ENCODE measurements around the gene M1AP.

The M1AP gene

GRCh38 chr2:74537140-74537539 lies 111.0 kb downstream of the M1AP start:
- Histone ChIP-seq H3K4me3 (ENCODE audit: low read length) (no peak overlapping the region), H3K9ac (ENCODE audit: low read length) (no peak overlapping the region)

GRCh38 chr2:74536166-74536950 lies 111.8 kb downstream of the M1AP start:
- no peak for DNase-seq (ENCODE audit: low read depth)
- Histone ChIP-seq H3K27me3 (replicated peaks; ENCODE audit: control insufficient read depth, insufficient read depth, low read length) (no peaks in the 10 kb centered on the region), H3K4me1 (ENCODE audit: control insufficient read depth, insufficient read depth, low read length) (peaks cover 11% of the 10 kb centered on the region), H3K36me3 (ENCODE audit: control insufficient read depth, insufficient read depth, low read length, severe bottlenecking) (peaks cover 14% of the 10 kb centered on the region), H3K4me3 (ENCODE audit: low read length) (no peak overlapping the region), H3K9ac (ENCODE audit: low read length) (no peak overlapping the region), H3K9me3 (ENCODE audit: control insufficient read depth, low read length) (no peaks in the 10 kb centered on the region)

More at GRCh38 chr2:74537140-74537539, 111.0 kb downstream of the M1AP start:
- Histone ChIP-seq H3K9me3 (ENCODE audit: control insufficient read depth, low read length) (no peaks in the 10 kb centered on the region), H3K36me3 (ENCODE audit: control insufficient read depth, insufficient read depth, low read length, severe bottlenecking) (peaks cover 14% of the 10 kb centered on the region), H3K4me1 (ENCODE audit: control insufficient read depth, insufficient read depth, low read length) (peaks cover 6% of the 10 kb centered on the region), H3K27me3 (replicated peaks; ENCODE audit: control insufficient read depth, insufficient read depth, low read length) (no peaks in the 10 kb centered on the region)
- no peak for DNase-seq (ENCODE audit: low read depth)

- H3K4me3 ChIP-seq (ENCODE audit: low read length): no peak overlapping the region
- H3K27me3 ChIP-seq (replicated peaks; ENCODE audit: control insufficient read depth, insufficient read depth, low read length): no peaks in the 10 kb centered on the region
- H3K9ac ChIP-seq (ENCODE audit: low read length): no peak overlapping the region
- no peak for DNase-seq (ENCODE audit: low read depth)
- peaks cover 20% of the 10 kb centered on the region for H3K4me1 ChIP-seq (ENCODE audit: control insufficient read depth, insufficient read depth, low read length)
- peaks cover 14% of the 10 kb centered on the region for H3K36me3 ChIP-seq (ENCODE audit: control insufficient read depth, insufficient read depth, low read length, severe bottlenecking)
- H3K9me3 ChIP-seq (ENCODE audit: control insufficient read depth, low read length): no peaks in the 10 kb centered on the region
Observed at GRCh38 chr2:74535440-74535965, 112.6 kb downstream of the M1AP start.

DNA sequence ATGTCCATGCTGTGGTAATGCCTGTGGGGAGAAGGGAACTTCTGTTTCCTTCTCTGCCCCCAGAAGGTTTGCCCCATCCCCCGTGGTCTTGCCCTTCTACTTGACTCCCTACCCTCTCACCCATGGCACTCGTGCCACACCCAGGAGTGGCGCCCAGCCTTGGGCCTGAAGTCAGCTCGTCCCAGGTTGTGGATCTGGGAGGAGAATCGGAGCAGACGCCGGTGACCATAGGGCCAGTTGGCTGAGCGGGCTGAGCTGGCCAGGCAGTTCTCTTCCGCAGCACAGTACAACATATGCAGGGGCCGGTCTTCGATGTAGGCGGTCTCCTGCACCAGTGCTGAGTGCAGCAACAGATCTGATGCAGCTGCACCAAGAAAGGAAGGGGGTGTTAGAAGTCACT lies 113.7 kb downstream of the M1AP start:
- Histone ChIP-seq H3K4me3 (ENCODE audit: low read length) (no peak overlapping the region), H3K36me3 (ENCODE audit: control insufficient read depth, insufficient read depth, low read length, severe bottlenecking) (peaks cover 14% of the 10 kb centered on the region), H3K9me3 (ENCODE audit: control insufficient read depth, low read length) (no peaks in the 10 kb centered on the region), H3K9ac (ENCODE audit: low read length) (no peak overlapping the region), H3K4me1 (ENCODE audit: control insufficient read depth, insufficient read depth, low read length) (peaks cover 14% of the 10 kb centered on the region), H3K27me3 (replicated peaks; ENCODE audit: control insufficient read depth, insufficient read depth, low read length) (no peaks in the 10 kb centered on the region)
- no peak for DNase-seq (ENCODE audit: low read depth)

DNA sequence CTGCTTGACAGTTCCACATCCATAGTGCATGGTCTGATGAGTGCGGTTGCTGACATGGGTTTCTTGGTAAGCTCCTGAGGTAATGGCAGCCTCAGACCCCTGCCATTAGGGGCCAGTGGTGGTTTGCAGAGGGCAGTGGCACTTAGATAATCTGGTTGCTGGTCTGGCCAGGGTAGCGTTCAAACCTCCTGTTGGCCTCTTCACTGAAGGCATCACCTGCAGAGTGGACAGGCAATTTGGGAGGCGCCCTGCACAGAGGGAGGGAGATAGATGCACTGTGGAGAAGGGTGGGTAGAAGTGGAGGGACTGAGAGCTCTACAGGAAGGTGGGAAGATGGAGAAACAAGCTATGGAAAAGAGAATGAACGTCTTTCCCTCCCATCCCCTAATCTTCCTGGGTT lies 114.7 kb downstream of the M1AP start:
- Histone ChIP-seq H3K9ac (ENCODE audit: low read length) (no peak overlapping the region), H3K4me3 (ENCODE audit: low read length) (no peak overlapping the region), H3K4me1 (ENCODE audit: control insufficient read depth, insufficient read depth, low read length) (peaks cover 19% of the 10 kb centered on the region), H3K27me3 (replicated peaks; ENCODE audit: control insufficient read depth, insufficient read depth, low read length) (no peaks in the 10 kb centered on the region), H3K36me3 (ENCODE audit: control insufficient read depth, insufficient read depth, low read length, severe bottlenecking) (peaks cover 14% of the 10 kb centered on the region), H3K9me3 (ENCODE audit: control insufficient read depth, low read length) (no peaks in the 10 kb centered on the region)
- DNase-seq (ENCODE audit: low read depth): no peak

DNA sequence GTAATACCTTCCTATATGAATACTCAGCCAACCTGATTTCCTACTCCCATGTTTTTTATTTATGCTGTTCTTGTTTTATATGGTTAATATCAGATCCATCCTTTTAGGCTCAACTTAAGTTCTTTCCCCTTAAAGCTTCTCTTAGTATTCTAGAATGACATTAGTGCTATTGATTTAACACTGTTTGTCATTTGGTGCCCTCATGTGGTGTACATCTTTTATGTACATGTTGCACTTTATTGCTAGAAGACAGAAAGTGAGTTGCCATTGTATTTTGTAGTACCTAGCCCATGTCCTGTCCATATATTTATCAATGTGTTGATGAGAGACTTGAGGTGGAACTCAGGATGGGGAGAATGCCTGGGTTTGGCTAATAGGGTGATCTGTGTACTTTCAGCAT lies 115.9 kb downstream of the M1AP start:
- Histone ChIP-seq H3K9ac (ENCODE audit: low read length) (peak overlapping the region; percentile 99), H3K9me3 (ENCODE audit: control insufficient read depth, low read length) (no peaks in the 10 kb centered on the region), H3K27me3 (replicated peaks; ENCODE audit: control insufficient read depth, insufficient read depth, low read length) (no peaks in the 10 kb centered on the region), H3K4me1 (ENCODE audit: control insufficient read depth, insufficient read depth, low read length) (peaks cover 27% of the 10 kb centered on the region), H3K36me3 (ENCODE audit: control insufficient read depth, insufficient read depth, low read length, severe bottlenecking) (peaks cover 21% of the 10 kb centered on the region), H3K4me3 (ENCODE audit: low read length) (no peak overlapping the region)
- peak; percentile 62 for DNase-seq (ENCODE audit: low read depth)

DNA sequence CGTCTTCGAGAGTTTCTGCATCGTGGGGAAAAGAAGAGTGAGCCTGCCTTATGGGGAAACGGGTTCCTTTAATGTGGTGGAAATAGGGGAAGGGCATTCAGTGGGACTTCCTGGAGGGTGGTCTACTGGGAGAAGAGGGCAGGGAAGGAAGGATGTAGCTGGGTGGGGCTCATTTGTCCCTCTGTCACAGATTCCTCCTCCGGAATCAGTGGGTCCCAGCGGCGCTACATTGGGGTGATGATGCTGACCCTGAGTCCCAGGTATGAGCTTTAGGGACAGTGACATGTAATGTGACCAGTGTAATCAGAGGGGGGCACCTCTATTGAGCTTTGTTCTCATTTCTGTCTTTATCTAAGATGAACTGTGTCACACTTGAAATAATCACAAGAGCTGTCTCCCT lies 116.5 kb downstream of the M1AP start:
- no peak overlapping the region for H3K4me3 ChIP-seq (ENCODE audit: low read length)
- DNase-seq (ENCODE audit: low read depth): no peak
- H3K4me1 ChIP-seq (ENCODE audit: control insufficient read depth, insufficient read depth, low read length): peaks cover 27% of the 10 kb centered on the region
- no peaks in the 10 kb centered on the region for H3K9me3 ChIP-seq (ENCODE audit: control insufficient read depth, low read length)
- H3K9ac ChIP-seq (ENCODE audit: low read length): peak overlapping the region; percentile 99
- H3K27me3 ChIP-seq (replicated peaks; ENCODE audit: control insufficient read depth, insufficient read depth, low read length): no peaks in the 10 kb centered on the region
- peaks cover 27% of the 10 kb centered on the region for H3K36me3 ChIP-seq (ENCODE audit: control insufficient read depth, insufficient read depth, low read length, severe bottlenecking)

GRCh38 chr2:74530239-74531187 lies 117.6 kb downstream of the M1AP start:
- DNase-seq (ENCODE audit: low read depth): peak; percentile 63
- H3K9ac ChIP-seq (ENCODE audit: low read length): peak overlapping the region; percentile 99
- H3K4me3 ChIP-seq (ENCODE audit: low read length): peak overlapping the region; percentile 98
- peaks cover 37% of the 10 kb centered on the region for H3K36me3 ChIP-seq (ENCODE audit: control insufficient read depth, insufficient read depth, low read length, severe bottlenecking)
- H3K9me3 ChIP-seq (ENCODE audit: control insufficient read depth, low read length): no peaks in the 10 kb centered on the region
- peaks cover 27% of the 10 kb centered on the region for H3K4me1 ChIP-seq (ENCODE audit: control insufficient read depth, insufficient read depth, low read length)
- no peaks in the 10 kb centered on the region for H3K27me3 ChIP-seq (replicated peaks; ENCODE audit: control insufficient read depth, insufficient read depth, low read length)

DNA sequence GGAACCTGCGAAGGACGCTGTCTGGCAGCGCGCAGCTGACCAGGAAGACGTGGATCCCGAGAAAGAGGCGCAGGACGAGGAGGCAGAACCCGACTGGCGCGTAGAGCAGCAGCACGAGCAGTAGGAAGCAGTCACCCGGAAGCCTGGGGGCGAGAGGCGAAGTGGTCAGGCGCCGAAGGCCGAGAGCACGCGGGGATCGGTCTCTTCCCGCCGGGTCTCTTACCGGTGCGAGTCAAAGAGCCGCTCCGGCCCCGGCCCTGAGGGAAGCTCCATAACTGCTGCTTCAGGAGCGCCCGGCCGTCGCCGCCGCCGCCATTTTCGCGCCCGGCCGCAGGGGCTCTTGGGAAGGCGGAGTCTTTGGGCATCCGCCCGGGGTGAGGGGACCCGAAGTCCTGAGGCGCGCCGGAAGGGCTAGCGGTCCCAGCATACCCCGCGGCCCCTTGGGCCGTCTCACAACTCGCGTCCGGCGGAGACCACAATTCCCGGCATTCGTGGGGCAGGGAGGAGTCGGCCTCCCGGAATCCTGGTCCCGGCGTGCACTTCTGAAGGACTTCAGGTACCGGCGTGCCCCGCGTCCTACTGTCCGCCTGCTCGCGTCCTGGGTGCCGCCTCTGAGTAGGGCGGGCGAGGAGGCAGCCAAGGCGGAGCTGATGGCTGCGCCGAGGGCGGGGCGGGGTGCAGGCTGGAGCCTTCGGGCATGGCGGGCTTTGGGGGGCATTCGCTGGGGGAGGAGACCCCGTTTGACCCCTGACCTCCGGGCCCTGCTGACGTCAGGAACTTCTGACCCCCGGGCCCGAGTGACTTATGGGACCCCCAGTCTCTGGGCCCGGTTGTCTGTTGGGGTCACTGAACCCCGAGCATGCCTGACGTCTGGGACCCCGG lies 118.5 kb downstream of the M1AP start, which contains the start of the genes AUP1 and HTRA2:
TSS of gene AUP1 (minus strand) at position 350 of the 882 bp plus-strand sequence. CDS start at position 273, 77 bp downstream.
TSS of gene HTRA2 (plus strand) at position 577 of the 882 bp plus-strand sequence. CDS start at position 651, 74 bp downstream.
- peak; percentile 100 for DNase-seq (ENCODE audit: low read depth)
- Histone ChIP-seq H3K9ac (ENCODE audit: low read length) (peak within 1 kb of the TSS; percentile 99), H3K4me1 (ENCODE audit: control insufficient read depth, insufficient read depth, low read length) (peaks cover 27% of the 10 kb centered on the region), H3K36me3 (ENCODE audit: control insufficient read depth, insufficient read depth, low read length, severe bottlenecking) (peaks cover 37% of the 10 kb centered on the region), H3K9me3 (ENCODE audit: control insufficient read depth, low read length) (no peaks in the 10 kb centered on the region), H3K4me3 (ENCODE audit: low read length) (peak within 1 kb of the TSS; percentile 98), H3K27me3 (replicated peaks; ENCODE audit: control insufficient read depth, insufficient read depth, low read length) (no peaks in the 10 kb centered on the region)

- H3K9me3 ChIP-seq (ENCODE audit: control insufficient read depth, low read length): no peaks in the 10 kb centered on the region
- peak overlapping the region; percentile 98 for H3K4me3 ChIP-seq (ENCODE audit: low read length)
- H3K9ac ChIP-seq (ENCODE audit: low read length): peak overlapping the region; percentile 99
- H3K4me1 ChIP-seq (ENCODE audit: control insufficient read depth, insufficient read depth, low read length): peaks cover 27% of the 10 kb centered on the region
- no peak for DNase-seq (ENCODE audit: low read depth)
- no peaks in the 10 kb centered on the region for H3K27me3 ChIP-seq (replicated peaks; ENCODE audit: control insufficient read depth, insufficient read depth, low read length)
- H3K36me3 ChIP-seq (ENCODE audit: control insufficient read depth, insufficient read depth, low read length, severe bottlenecking): peaks cover 37% of the 10 kb centered on the region
Observed at GRCh38 chr2:74528600-74529356, 119.4 kb downstream of the M1AP start.
